ENCODE data around the gene TMEM9B. TPM values are rescaled to one million over a fixed set of nuclear protein-coding genes. Genes with fewer than 3 reads are reported as not detected.

Gene TMEM9B
- total and polyA plus RNA-seq, 4 donors, result 35.3 to 55.9 (median 44.7) TPM

GRCh38 chr11:8947230-8947943 lies 16.9 kb downstream of the TMEM9B start:
- WGBS, 2 donors, result 87 to 89% methylated on average over 4 of the region's 4 CpGs
- H3K36me3 ChIP-seq (ENCODE audit: control insufficient read depth in 4 of 4, insufficient read depth in 4 of 4, low read length in 4 of 4), result peaks cover 6 to 19% (median 15%) of the 10 kb centered on the region in 4 donors

GRCh38 chr11:8942518-8943066 lies 21.6 kb downstream of the TMEM9B start, which contains the start of gene ASCL3:
ASCL3 (minus strand) TSS chr11:8943016; CDS start chr11:8938161, 4,855 bp downstream.
- no peak for TF ChIP-seq CTCF (IDR thresholded peaks at IDR 0.05; ENCODE audit: control extremely low read depth, extremely low read depth)
- Histone ChIP-seq H3K27ac (ENCODE audit: low read depth in 1 of 2, low read length in 1 of 2) (no peak within 1 kb of the TSS), H3K9me3 (ENCODE audit: control insufficient read depth in 4 of 4, insufficient read depth in 3 of 4, low read length in 3 of 4) (no peaks in the 10 kb centered on the region), H3K9ac (ENCODE audit: insufficient read depth in 1 of 2, low read length in 2 of 2) (no peak within 1 kb of the TSS), H3K4me1 (ENCODE audit: control insufficient read depth in 5 of 5, insufficient read depth in 5 of 5, low read length in 5 of 5) (peaks cover 0 to 6% (median 0%) of the 10 kb centered on the region in 5 donors), H3K4me3 (no peak within 1 kb of the TSS), H3K27me3 (ENCODE audit: control insufficient read depth in 3 of 3, insufficient read depth in 3 of 3, low read length in 2 of 3) (no peaks in the 10 kb centered on the region), H3K36me3 (ENCODE audit: control insufficient read depth in 4 of 4, insufficient read depth in 4 of 4, low read length in 4 of 4) (peaks cover 0 to 5% (median 3%) of the 10 kb centered on the region in 4 donors)
- 82 to 85% methylated on average over 5 of the region's 5 CpGs for WGBS, 2 donors
- DNase-seq (no peak), ATAC-seq (ENCODE audit: insufficient read depth, low FRiP score) (no peak)

More at GRCh38 chr11:8947230-8947943, 16.9 kb downstream of the TMEM9B start:
- H3K27me3 ChIP-seq (ENCODE audit: control insufficient read depth in 3 of 3, insufficient read depth in 3 of 3, low read length in 2 of 3), result no peaks in the 10 kb centered on the region
- H3K9me3 ChIP-seq (ENCODE audit: control insufficient read depth in 4 of 4, insufficient read depth in 3 of 4, low read length in 3 of 4), result no peaks in the 10 kb centered on the region
- no peak overlapping the region for H3K27ac ChIP-seq (ENCODE audit: low read depth in 1 of 2, low read length in 1 of 2)
- H3K4me3 ChIP-seq, result no peak overlapping the region
- TF ChIP-seq CTCF (IDR thresholded peaks at IDR 0.05; ENCODE audit: control extremely low read depth, extremely low read depth), result no peak
- H3K9ac ChIP-seq (ENCODE audit: insufficient read depth in 1 of 2, low read length in 2 of 2), result no peak overlapping the region
- DNase-seq (no peak), ATAC-seq (ENCODE audit: insufficient read depth, low FRiP score) (no peak)
- H3K4me1 ChIP-seq (ENCODE audit: control insufficient read depth in 5 of 5, insufficient read depth in 5 of 5, low read length in 5 of 5), result no peaks in the 10 kb centered on the region

GRCh38 chr11:8941341-8942103 lies 22.7 kb downstream of the TMEM9B start:
- no peak for TF ChIP-seq CTCF (IDR thresholded peaks at IDR 0.05; ENCODE audit: control extremely low read depth, extremely low read depth)
- H3K27me3 ChIP-seq (ENCODE audit: control insufficient read depth in 3 of 3, insufficient read depth in 3 of 3, low read length in 2 of 3), result no peaks in the 10 kb centered on the region
- ATAC-seq (ENCODE audit: insufficient read depth, low FRiP score), result no peak

More at GRCh38 chr11:8941341-8942103, 22.7 kb downstream of the TMEM9B start:
- no peak overlapping the region for H3K9ac ChIP-seq (ENCODE audit: insufficient read depth in 1 of 2, low read length in 2 of 2)
- no peaks in the 10 kb centered on the region for H3K9me3 ChIP-seq (ENCODE audit: control insufficient read depth in 4 of 4, insufficient read depth in 3 of 4, low read length in 3 of 4)
- 61 to 72% methylated on average over 8 of the region's 8 CpGs for WGBS, 2 donors
- DNase-seq, result peak in 1 of 3 donors; percentile 11
- no peaks in the 10 kb centered on the region for H3K36me3 ChIP-seq (ENCODE audit: control insufficient read depth in 4 of 4, insufficient read depth in 4 of 4, low read length in 4 of 4)
- H3K4me3 ChIP-seq, result no peak overlapping the region
- peaks cover 0 to 6% (median 0%) of the 10 kb centered on the region in 5 donors for H3K4me1 ChIP-seq (ENCODE audit: control insufficient read depth in 5 of 5, insufficient read depth in 5 of 5, low read length in 5 of 5)
- no peak overlapping the region for H3K27ac ChIP-seq (ENCODE audit: low read depth in 1 of 2, low read length in 1 of 2)

Measured in lung (tissue), 12 donors.